ENCODE data around the gene VILL. TPM values are rescaled to one million over a fixed set of nuclear protein-coding genes. Genes with fewer than 3 reads are reported as not detected.
A peak's percentile ranks its signal among the peaks of the same experiment; 100 is the strongest.
"Not testable (repeated sequence)": the region's sequence is repeated elsewhere in the genome, so short reads cannot be mapped to it uniquely, and the experiment has no call there.

VILL gene
- total and polyA plus RNA-seq, 12 donors = 1.7 to 18.0 (median 7.3) TPM

DNA sequence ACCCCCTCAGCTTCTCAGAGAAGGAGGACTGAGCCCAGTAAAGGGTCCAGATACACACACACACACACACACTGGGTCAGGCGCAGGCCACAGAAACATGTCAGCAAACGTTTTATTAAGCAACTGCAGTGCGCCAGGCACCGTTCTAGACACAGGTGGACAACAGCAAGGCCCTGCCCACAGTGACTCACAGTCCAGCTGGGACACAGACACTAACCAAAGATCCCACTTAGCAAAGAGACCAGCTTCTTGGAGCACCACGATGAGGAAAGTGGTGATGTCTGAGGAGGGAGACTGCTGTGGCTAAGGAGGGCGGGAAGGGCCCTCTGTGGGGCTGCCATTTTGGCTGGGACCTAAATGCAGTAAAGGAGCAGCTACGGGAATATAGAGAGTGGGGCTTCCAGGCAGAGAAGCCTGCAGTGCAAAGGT lies 2.8 kb upstream of the VILL start:
- TF ChIP-seq, protein P1, sequence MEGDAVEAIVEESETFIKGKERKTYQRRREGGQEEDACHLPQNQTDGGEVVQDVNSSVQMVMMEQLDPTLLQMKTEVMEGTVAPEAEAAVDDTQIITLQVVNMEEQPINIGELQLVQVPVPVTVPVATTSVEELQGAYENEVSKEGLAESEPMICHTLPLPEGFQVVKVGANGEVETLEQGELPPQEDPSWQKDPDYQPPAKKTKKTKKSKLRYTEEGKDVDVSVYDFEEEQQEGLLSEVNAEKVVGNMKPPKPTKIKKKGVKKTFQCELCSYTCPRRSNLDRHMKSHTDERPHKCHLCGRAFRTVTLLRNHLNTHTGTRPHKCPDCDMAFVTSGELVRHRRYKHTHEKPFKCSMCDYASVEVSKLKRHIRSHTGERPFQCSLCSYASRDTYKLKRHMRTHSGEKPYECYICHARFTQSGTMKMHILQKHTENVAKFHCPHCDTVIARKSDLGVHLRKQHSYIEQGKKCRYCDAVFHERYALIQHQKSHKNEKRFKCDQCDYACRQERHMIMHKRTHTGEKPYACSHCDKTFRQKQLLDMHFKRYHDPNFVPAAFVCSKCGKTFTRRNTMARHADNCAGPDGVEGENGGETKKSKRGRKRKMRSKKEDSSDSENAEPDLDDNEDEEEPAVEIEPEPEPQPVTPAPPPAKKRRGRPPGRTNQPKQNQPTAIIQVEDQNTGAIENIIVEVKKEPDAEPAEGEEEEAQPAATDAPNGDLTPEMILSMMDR (IDR thresholded peaks at IDR 0.05) = no peak
- TF ChIP-seq POLR2A (IDR thresholded peaks at IDR 0.05) = no peak
- H3K27ac ChIP-seq = no peak overlapping the region

DNA sequence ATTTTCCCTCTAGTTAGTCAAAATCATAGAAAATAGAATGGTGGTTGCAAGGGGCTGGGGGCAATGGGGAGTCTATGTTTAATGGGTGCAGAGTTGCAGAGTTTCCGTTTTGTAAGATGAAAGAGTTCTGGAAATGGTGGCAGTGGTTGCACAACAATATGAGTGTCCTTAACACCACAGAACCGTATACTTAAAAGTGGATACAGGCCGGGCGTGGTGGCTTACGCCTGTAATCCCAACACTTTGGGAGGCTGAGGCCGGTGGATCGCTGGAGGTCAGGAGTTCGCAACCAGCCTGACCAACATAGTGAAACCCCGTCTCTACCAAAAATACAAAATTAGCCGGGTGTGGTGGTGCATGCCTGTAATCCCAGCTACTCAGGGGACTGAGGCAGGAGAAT lies 2.2 kb upstream of the VILL start:
- 81 to 89% (median 87%) methylated on average over 5 to 10 of the region's 10 CpGs for WGBS, 4 donors
- H3K4me1 ChIP-seq (replicated peaks in 1 of 2); DNase-seq; H3K27me3 ChIP-seq; intact Hi-C loops (cut with DNase I); H3K36me3 ChIP-seq (replicated peaks in 1 of 2); H3K9me3 ChIP-seq (replicated peaks in 1 of 3); H3K4me3 ChIP-seq; H3K27ac ChIP-seq: not testable (repeated sequence)

More for the DNA sequence above, 2.8 kb upstream of the VILL start:
- H3K4me3 ChIP-seq = no peak overlapping the region
- 75 to 86% (median 78%) methylated on average over 7 of the region's 7 CpGs for WGBS, 4 donors
- no peaks in the 10 kb centered on the region for H3K27me3 ChIP-seq
- peak in 2 of 7 donors; percentile 7 to 23 for DNase-seq
- intact Hi-C loops (cut with DNase I) = no loop called here
- no peaks in the 10 kb centered on the region for H3K4me1 ChIP-seq (replicated peaks in 1 of 2)
- no peaks in the 10 kb centered on the region for H3K36me3 ChIP-seq (replicated peaks in 1 of 2)
- H3K9me3 ChIP-seq (replicated peaks in 1 of 3) = no peaks in the 10 kb centered on the region

DNA sequence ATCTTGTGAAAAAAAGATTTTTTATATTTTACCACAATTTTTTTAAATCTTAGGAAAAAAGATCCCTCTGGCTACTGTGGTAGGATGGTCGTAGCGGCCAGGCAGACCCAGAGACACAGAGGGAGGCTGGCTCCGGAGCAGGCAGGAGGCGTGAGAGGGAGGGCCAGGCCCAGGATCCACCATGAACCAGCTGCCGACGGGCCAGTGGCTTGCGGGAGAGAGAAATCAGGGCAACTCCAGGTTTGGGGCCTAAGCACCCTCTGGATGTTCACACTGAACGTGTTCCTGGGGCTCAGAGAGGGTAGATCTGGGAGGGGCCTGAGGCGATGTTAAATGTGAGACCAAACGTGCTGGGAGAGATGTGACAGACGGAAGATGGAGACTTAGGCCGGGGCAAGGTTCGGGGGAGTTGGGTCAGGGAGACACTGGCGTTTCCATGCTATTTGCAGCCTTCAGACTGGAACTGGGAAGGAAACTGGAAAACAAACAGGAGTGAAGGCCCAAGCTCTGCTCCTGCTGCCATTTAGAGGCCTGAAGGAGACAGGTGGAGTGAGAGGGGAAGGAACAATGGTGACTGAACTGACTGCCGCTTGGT lies 1.6 kb upstream of the VILL start:
- 84 to 89% (median 88%) methylated on average over 15 of the region's 15 CpGs for WGBS, 4 donors
- Histone ChIP-seq H3K9me3 (replicated peaks in 1 of 3) (no peaks in the 10 kb centered on the region), H3K36me3 (replicated peaks in 1 of 2) (no peaks in the 10 kb centered on the region), H3K27ac (no peak overlapping the region), H3K4me1 (replicated peaks in 1 of 2) (peaks cover 0 to 6% of the 10 kb centered on the region in 2 donors), H3K4me3 (no peak overlapping the region), H3K27me3 (no peaks in the 10 kb centered on the region)
- peak in 1 of 7 donors; percentile 14 for DNase-seq
- no peak for TF ChIP-seq POLR2A (IDR thresholded peaks at IDR 0.05)
- TF ChIP-seq, protein P1 (IDR thresholded peaks at IDR 0.05) = no peak
- intact Hi-C loops (cut with DNase I) = no loop called here

DNA sequence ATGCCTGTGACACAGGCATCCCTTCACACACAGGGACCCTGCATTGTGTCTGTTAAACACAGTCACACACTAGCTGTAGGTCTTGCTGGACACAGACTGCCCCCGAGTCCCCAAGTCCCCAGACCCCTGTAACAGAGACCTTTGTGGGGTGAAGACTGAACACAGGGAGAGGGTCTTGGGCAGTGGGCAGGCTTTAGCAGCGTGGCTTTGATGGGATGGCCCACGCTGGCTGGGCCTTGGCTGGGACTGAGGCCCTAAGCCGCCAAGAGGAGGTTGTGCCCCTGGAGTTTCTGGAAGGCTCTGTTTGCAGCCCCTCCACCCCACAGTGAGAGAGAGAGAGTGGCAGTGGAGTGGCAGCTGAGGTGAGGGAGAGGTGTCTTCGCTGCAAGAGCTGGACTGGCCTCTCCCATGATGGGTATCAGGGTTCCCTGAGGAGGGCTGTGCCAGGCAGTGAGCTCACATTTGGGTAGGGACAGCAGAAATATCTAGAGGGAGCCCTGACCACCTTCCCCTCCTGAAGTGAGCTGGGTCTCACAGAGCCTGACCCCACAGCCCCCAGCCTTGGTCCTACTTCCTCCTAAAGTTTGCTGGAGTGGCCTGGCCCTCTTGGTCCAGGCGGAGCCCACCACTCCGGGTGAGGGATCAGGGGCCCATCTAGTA lies 635 bp upstream of the VILL start:
- Histone ChIP-seq H3K4me3 (no peak overlapping the region), H3K36me3 (replicated peaks in 1 of 2) (no peaks in the 10 kb centered on the region), H3K9me3 (replicated peaks in 1 of 3) (no peaks in the 10 kb centered on the region), H3K4me1 (replicated peaks in 1 of 2) (peaks cover 5 to 12% of the 10 kb centered on the region in 2 donors), H3K27ac (no peak overlapping the region), H3K27me3 (no peaks in the 10 kb centered on the region)
- intact Hi-C loops (cut with DNase I) = no loop called here
- TF ChIP-seq, protein P1 (IDR thresholded peaks at IDR 0.05) = no peak
- no peak for TF ChIP-seq POLR2A (IDR thresholded peaks at IDR 0.05)
- 94 to 100% (median 96%) methylated on average over 2 to 7 of the region's 7 CpGs for WGBS, 4 donors
- DNase-seq = no peak

DNA sequence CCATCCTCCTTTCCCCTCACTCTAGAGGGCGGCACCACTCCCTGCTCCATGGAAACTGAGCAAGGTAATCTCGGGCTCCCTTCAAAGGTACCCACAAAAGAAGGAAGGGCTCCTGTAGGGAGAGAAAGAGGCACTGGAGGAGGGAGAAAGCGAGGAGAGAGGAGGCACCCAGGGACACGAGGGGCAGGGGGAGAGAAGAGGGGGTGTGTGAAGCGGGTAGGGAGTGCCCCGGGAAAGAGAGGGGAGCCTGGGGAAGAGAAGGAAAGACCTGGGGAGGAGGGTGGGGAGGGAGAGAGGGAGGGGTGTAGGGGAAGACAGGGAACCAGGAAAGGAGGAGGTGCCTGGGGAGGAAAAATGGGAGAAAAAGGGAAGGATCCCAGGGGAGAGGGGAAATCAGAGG lies 523 bp downstream of the VILL start:
- H3K4me3 ChIP-seq = no peak overlapping the region
- no peaks in the 10 kb centered on the region for H3K27me3 ChIP-seq
- H3K27ac ChIP-seq = no peak overlapping the region
- H3K36me3 ChIP-seq (replicated peaks in 1 of 2) = no peaks in the 10 kb centered on the region
- TF ChIP-seq, protein P1 (IDR thresholded peaks at IDR 0.05) = no peak
- no peak for TF ChIP-seq POLR2A (IDR thresholded peaks at IDR 0.05)
- H3K9me3 ChIP-seq (replicated peaks in 1 of 3) = no peaks in the 10 kb centered on the region
- no peak for DNase-seq
- peaks cover 6 to 15% of the 10 kb centered on the region in 2 donors for H3K4me1 ChIP-seq (replicated peaks in 1 of 2)
- intact Hi-C loops (cut with DNase I) = no loop called here
- WGBS, 4 donors = 58 to 64% (median 63%) methylated on average over 6 of the region's 6 CpGs

Data from adrenal gland (tissue), 12 donors.